Skeletal muscle satellite cell (primary cell): Measurements from ENCODE around the gene FAM81A.

Source experiments
- H3K27me3 ChIP-seq: 2 replicates; pipeline ENCODE4 v1.7.0; 2013; ENCODE audit warnings: low read length; ENCODE audit not compliant: control insufficient read depth, insufficient read depth
- H3K36me3 ChIP-seq: 2 replicates; pipeline ENCODE4 v1.7.0; 2013; ENCODE audit warnings: mild to moderate bottlenecking, control low read depth, low read length; ENCODE audit not compliant: insufficient read depth
- H3K4me1 ChIP-seq: 2 replicates; pipeline ENCODE4 v1.7.0; 2013; ENCODE audit warnings: low read length; ENCODE audit not compliant: control insufficient read depth, insufficient read depth
- H3K4me2 ChIP-seq: 2 replicates; pipeline ENCODE4 v1.7.0; 2013; ENCODE audit warnings: mild to moderate bottlenecking, low read length
- H3K4me3 ChIP-seq: 2 replicates; pipeline ENCODE4 v1.7.0; 2013; ENCODE audit warnings: low read length
- H3K9ac ChIP-seq: 2 replicates; pipeline ENCODE4 v1.7.0; 2013; ENCODE audit warnings: mild to moderate bottlenecking, low read depth, low read length, moderate library complexity
- H3K9me3 ChIP-seq: replicated peaks from 2 replicates; pipeline ENCODE4 v1.7.0; 2013; ENCODE audit warnings: mild to moderate bottlenecking, control low read depth, low read length

Gene FAM81A

GRCh38 chr15:59548501-59549226 lies 110.7 kb downstream of the FAM81A start:
- Histone ChIP-seq H3K4me2 (no peak overlapping the region), H3K27me3 (peaks cover 26% of the 10 kb centered on the region), H3K9ac (no peak overlapping the region), H3K4me1 (no peaks in the 10 kb centered on the region), H3K9me3 (no peaks in the 10 kb centered on the region), H3K4me3 (no peak overlapping the region), H3K36me3 (no peaks in the 10 kb centered on the region)

GRCh38 chr15:59549301-59550185 lies 111.6 kb downstream of the FAM81A start:
- Histone ChIP-seq H3K4me1 (no peaks in the 10 kb centered on the region), H3K4me3 (no peak overlapping the region), H3K4me2 (no peak overlapping the region), H3K36me3 (no peaks in the 10 kb centered on the region), H3K9me3 (no peaks in the 10 kb centered on the region), H3K27me3 (peaks cover 23% of the 10 kb centered on the region), H3K9ac (no peak overlapping the region)

- H3K9ac ChIP-seq = no peak overlapping the region
- H3K4me3 ChIP-seq = no peak overlapping the region
- H3K36me3 ChIP-seq = no peaks in the 10 kb centered on the region
- H3K9me3 ChIP-seq = no peaks in the 10 kb centered on the region
- H3K4me1 ChIP-seq = no peaks in the 10 kb centered on the region
- peaks cover 23% of the 10 kb centered on the region for H3K27me3 ChIP-seq
- H3K4me2 ChIP-seq = no peak overlapping the region
Measured at GRCh38 chr15:59550530-59550929, 112.5 kb downstream of the FAM81A start.

GRCh38 chr15:59550956-59551355 lies 113.0 kb downstream of the FAM81A start:
- Histone ChIP-seq H3K4me2 (no peak overlapping the region), H3K4me3 (no peak overlapping the region), H3K36me3 (no peaks in the 10 kb centered on the region), H3K9ac (no peak overlapping the region), H3K4me1 (no peaks in the 10 kb centered on the region), H3K9me3 (no peaks in the 10 kb centered on the region), H3K27me3 (peaks cover 23% of the 10 kb centered on the region)

GRCh38 chr15:59553879-59554735 lies 116.1 kb downstream of the FAM81A start:
- no peaks in the 10 kb centered on the region for H3K9me3 ChIP-seq
- no peaks in the 10 kb centered on the region for H3K36me3 ChIP-seq
- H3K4me1 ChIP-seq = no peaks in the 10 kb centered on the region
- no peak overlapping the region for H3K9ac ChIP-seq
- no peak overlapping the region for H3K4me3 ChIP-seq
- H3K4me2 ChIP-seq = no peak overlapping the region
- peaks cover 9% of the 10 kb centered on the region for H3K27me3 ChIP-seq

- peaks cover 3% of the 10 kb centered on the region for H3K27me3 ChIP-seq
- H3K9ac ChIP-seq = no peak overlapping the region
- H3K4me3 ChIP-seq = no peak overlapping the region
- H3K4me1 ChIP-seq = no peaks in the 10 kb centered on the region
- H3K4me2 ChIP-seq = no peak overlapping the region
- H3K9me3 ChIP-seq = no peaks in the 10 kb centered on the region
- no peaks in the 10 kb centered on the region for H3K36me3 ChIP-seq
Measured at GRCh38 chr15:59555696-59556095, 117.7 kb downstream of the FAM81A start.

GRCh38 chr15:59556380-59556779 lies 118.4 kb downstream of the FAM81A start:
- Histone ChIP-seq H3K9ac (no peak overlapping the region), H3K36me3 (no peaks in the 10 kb centered on the region), H3K4me3 (no peak overlapping the region), H3K27me3 (no peaks in the 10 kb centered on the region), H3K4me2 (no peak overlapping the region), H3K9me3 (no peaks in the 10 kb centered on the region), H3K4me1 (no peaks in the 10 kb centered on the region)

- Histone ChIP-seq H3K4me3 (no peak overlapping the region), H3K9ac (no peak overlapping the region), H3K9me3 (no peaks in the 10 kb centered on the region), H3K27me3 (no peaks in the 10 kb centered on the region), H3K4me1 (no peaks in the 10 kb centered on the region), H3K4me2 (no peak overlapping the region), H3K36me3 (no peaks in the 10 kb centered on the region)
Measured at GRCh38 chr15:59557581-59557980, 119.6 kb downstream of the FAM81A start.

- Histone ChIP-seq H3K4me3 (no peak overlapping the region), H3K4me2 (no peak overlapping the region), H3K4me1 (no peaks in the 10 kb centered on the region), H3K27me3 (no peaks in the 10 kb centered on the region), H3K9ac (no peak overlapping the region), H3K36me3 (no peaks in the 10 kb centered on the region), H3K9me3 (no peaks in the 10 kb centered on the region)
Measured at GRCh38 chr15:59558851-59559250, 120.9 kb downstream of the FAM81A start.

- no peak overlapping the region for H3K9ac ChIP-seq
- H3K4me3 ChIP-seq = no peak overlapping the region
- peaks cover 2% of the 10 kb centered on the region for H3K9me3 ChIP-seq
- H3K4me2 ChIP-seq = no peak overlapping the region
- no peaks in the 10 kb centered on the region for H3K36me3 ChIP-seq
- H3K4me1 ChIP-seq = no peaks in the 10 kb centered on the region
- H3K27me3 ChIP-seq = no peaks in the 10 kb centered on the region
Measured at GRCh38 chr15:59561547-59561946, 123.6 kb downstream of the FAM81A start.

- no peaks in the 10 kb centered on the region for H3K27me3 ChIP-seq
- no peaks in the 10 kb centered on the region for H3K4me1 ChIP-seq
- H3K9ac ChIP-seq = no peak overlapping the region
- peaks cover 2% of the 10 kb centered on the region for H3K9me3 ChIP-seq
- no peak overlapping the region for H3K4me2 ChIP-seq
- no peak overlapping the region for H3K4me3 ChIP-seq
- H3K36me3 ChIP-seq = no peaks in the 10 kb centered on the region
Measured at GRCh38 chr15:59562448-59563186, 124.6 kb downstream of the FAM81A start.
